Immature natural killer cell (primary cell): ENCODE measurements around the gene TSSK2. TPM values are rescaled to one million over a fixed set of nuclear protein-coding genes. Genes with fewer than 3 reads are reported as not detected.
A peak's percentile ranks its signal among the peaks of the same experiment; 100 is the strongest.

Source experiments
- DNase-seq, 3 donors: peaks; one replicate each; pipeline ENCODE4 v3.0.0; 2022; ENCODE audit warnings: mixed read lengths in 1 of 3
- H3K27ac Mint-ChIP-seq, 6 donors: one replicate each; pipeline ENCODE4 v1.8.0; 2020; ENCODE audit warnings: mixed read lengths in 6 of 6, mild to moderate bottlenecking in 5 of 6, inconsistent platforms in 4 of 6, moderate library complexity in 3 of 6
- H3K27me3 Mint-ChIP-seq, 3 donors: one replicate each; pipeline ENCODE4 v1.8.0; 2020 to 2021; ENCODE audit warnings: low read depth in 3 of 3, mild to moderate bottlenecking in 3 of 3, mixed read lengths in 3 of 3, moderate library complexity in 3 of 3, inconsistent platforms in 1 of 3
- H3K36me3 Mint-ChIP-seq, 3 donors: one replicate each; pipeline ENCODE4 v1.8.0; 2020; ENCODE audit warnings: mixed read lengths in 3 of 3, inconsistent platforms in 2 of 3, mild to moderate bottlenecking in 2 of 3
- H3K4me1 Mint-ChIP-seq, 2 donors: one replicate each; pipeline ENCODE4 v1.8.0; 2020; ENCODE audit warnings: inconsistent platforms in 2 of 2, mild to moderate bottlenecking in 2 of 2, mixed read lengths in 2 of 2, moderate library complexity in 1 of 2
- H3K4me3 Mint-ChIP-seq, 5 donors: one replicate each; pipeline ENCODE4 v1.8.0; 2020; ENCODE audit warnings: mild to moderate bottlenecking in 5 of 5, mixed read lengths in 5 of 5, inconsistent platforms in 3 of 5, moderate library complexity in 3 of 5
- H3K9me3 Mint-ChIP-seq, 6 donors: one replicate each; pipeline ENCODE4 v1.8.0; 2020; ENCODE audit warnings: mild to moderate bottlenecking in 6 of 6, mixed read lengths in 6 of 6, inconsistent platforms in 4 of 6, moderate library complexity in 3 of 6
- polyA plus RNA-seq, 3 donors: library from polyadenylated mRNA; unstranded; fragments of 300-500 nt; fragmentation: Illumina TruSeq; gene quantifications; one replicate each; pipeline ENCODE4 v1.2.3, GENCODE V29; 2021

TSSK2 gene
- polyA plus RNA-seq, 3 donors from 2014 or later: not detected

DNA sequence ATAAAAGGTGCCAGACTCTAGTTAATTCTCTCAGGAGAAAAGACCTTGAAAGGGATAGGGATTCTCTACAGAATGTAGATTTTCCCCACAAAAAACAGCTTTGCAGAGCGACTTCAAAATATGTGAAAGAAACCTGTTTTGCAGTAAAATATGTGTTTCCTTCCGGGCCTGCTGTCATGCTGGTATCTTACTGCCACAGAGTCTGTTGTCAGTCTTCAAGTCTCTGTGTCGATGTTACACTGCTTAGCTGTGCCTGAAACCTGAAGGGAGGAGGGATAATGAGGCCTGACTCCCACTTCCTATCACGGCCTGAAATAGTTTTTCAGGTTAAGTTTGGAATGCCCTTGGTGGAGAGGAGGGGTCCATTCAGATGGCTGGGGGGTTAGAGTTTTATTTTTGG is 7.2 kb upstream of the TSSK2 start:
- Mint-ChIP-seq H3K4me1 (peaks cover 31 to 34% of the 10 kb centered on the region in 2 donors), H3K9me3 (no peaks in the 10 kb centered on the region), H3K27ac (no peak overlapping the region), H3K27me3 (peaks cover 2 to 3% (median 3%) of the 10 kb centered on the region in 3 donors), H3K36me3 (no peaks in the 10 kb centered on the region), H3K4me3 (no peak overlapping the region)
- DNase-seq: no peak

- peaks cover 2 to 4% (median 3%) of the 10 kb centered on the region in 3 donors for H3K27me3 Mint-ChIP-seq
- H3K9me3 Mint-ChIP-seq: no peaks in the 10 kb centered on the region
- no peak overlapping the region for H3K27ac Mint-ChIP-seq
- H3K4me3 Mint-ChIP-seq: no peak overlapping the region
- H3K36me3 Mint-ChIP-seq: no peaks in the 10 kb centered on the region
- H3K4me1 Mint-ChIP-seq: peaks cover 26 to 30% of the 10 kb centered on the region in 2 donors
- no peak for DNase-seq
Measured at GRCh38 chr22:19124377-19124776, 6.7 kb upstream of the TSSK2 start.

- DNase-seq: no peak
- Mint-ChIP-seq H3K4me3 (no peak overlapping the region), H3K9me3 (no peaks in the 10 kb centered on the region), H3K4me1 (peaks cover 20 to 24% of the 10 kb centered on the region in 2 donors), H3K36me3 (no peaks in the 10 kb centered on the region), H3K27me3 (peaks cover 2 to 4% (median 3%) of the 10 kb centered on the region in 3 donors), H3K27ac (no peak overlapping the region)
Measured at GRCh38 chr22:19125011-19125410, 6.1 kb upstream of the TSSK2 start.

DNA sequence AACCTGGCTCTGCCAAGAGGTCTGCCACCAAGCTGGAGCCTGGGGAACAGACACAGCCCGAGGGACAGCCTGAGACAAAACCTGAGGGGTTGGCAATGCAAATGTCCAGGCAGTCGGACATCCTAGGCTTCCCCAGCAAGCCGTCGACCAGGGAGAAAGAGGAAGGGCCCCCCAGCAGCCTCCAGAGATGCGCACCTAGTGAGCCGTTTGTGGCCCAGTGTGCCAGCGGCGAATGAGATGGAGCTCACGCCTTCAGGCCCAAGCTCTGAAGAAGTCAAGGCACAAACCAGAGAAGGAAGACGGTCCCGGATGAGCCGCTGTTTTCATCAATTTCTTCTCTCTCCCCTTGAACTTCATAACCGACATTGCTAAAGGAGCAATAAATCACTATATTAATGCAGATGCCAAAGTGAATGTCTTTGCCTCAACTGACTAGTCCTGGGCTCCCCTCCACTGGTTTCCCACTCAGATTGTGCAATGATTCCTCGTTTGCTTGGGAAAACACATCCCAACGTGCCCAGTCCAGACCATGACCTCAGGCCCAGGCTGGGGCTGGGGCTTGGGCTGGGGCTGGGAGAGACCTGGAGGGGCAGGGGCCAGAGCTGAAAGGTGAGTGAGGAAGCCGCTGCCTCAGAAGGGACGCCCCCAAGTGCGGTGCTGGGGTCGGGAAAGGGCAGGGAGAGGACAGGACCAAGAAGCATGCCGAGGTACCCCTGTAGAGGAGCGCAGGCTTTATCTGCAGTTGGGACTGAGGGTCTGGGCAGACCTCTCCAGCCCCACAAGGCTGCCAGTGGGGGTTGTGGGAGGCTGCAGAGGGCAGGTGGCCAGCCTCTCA is 5.4 kb upstream of the TSSK2 start:
- Mint-ChIP-seq H3K36me3 (no peaks in the 10 kb centered on the region), H3K4me1 (peaks cover 13 to 17% of the 10 kb centered on the region in 2 donors), H3K27ac (peak overlapping the region in 1 of 6 donors; percentile 56), H3K27me3 (peaks cover 2 to 4% (median 3%) of the 10 kb centered on the region in 3 donors), H3K4me3 (no peak overlapping the region), H3K9me3 (no peaks in the 10 kb centered on the region)
- no peak for DNase-seq

DNA sequence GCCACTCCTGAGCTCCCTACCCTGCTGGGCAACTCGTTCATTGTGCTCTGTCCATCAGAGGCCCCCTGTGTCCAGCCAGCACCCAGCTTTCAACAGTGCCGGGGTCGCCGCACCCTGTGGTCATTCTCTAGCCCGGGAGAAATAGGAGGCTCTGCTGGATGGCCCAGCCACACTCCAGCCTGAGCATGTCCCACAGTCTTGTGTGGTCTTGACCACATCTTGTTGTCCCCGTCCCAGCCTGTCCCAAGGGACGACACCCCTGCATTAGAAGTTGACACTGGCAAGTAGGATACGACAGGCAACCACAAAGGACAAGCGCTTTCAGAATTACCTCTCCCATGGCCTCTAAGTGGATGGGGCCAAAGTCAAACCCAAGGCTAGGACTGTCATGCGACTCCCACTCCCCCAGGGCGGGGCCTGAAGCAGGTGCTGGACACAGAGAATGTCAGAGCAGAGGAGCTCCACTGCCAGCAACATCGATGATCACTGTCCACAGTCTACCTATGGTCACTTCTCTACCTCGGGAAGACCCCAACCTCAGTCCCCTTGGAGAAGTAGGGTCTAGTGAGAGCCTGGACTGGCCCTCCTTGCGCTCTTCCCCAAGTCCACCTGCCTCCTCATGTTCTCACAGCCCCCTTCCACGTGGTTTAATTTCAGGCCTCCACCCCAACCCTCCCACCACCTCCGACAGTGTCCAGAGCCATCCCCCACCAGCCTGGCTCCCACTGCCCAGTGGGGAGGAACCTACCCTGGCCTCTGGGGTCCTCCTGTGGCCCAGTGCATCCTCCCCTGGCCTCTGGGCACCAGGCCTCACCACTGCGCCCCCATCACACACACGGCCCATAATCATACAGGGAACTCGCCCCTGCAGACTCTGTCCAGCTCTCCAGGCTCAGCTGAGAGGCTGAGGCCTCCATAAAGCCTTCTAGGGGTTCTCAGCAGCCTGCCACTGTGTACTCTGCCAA is 4.5 kb upstream of the TSSK2 start:
- Mint-ChIP-seq H3K36me3 (no peaks in the 10 kb centered on the region), H3K4me1 (peaks cover 4 to 8% of the 10 kb centered on the region in 2 donors), H3K27ac (no peak overlapping the region), H3K9me3 (no peaks in the 10 kb centered on the region), H3K4me3 (no peak overlapping the region), H3K27me3 (peaks cover 2 to 4% (median 3%) of the 10 kb centered on the region in 3 donors)
- DNase-seq: no peak

GRCh38 chr22:19127329-19128008 is 3.6 kb upstream of the TSSK2 start:
- Mint-ChIP-seq H3K27me3 (peaks cover 2 to 4% (median 3%) of the 10 kb centered on the region in 3 donors), H3K4me3 (peak overlapping the region in 1 of 5 donors; percentile 40), H3K9me3 (no peaks in the 10 kb centered on the region), H3K36me3 (no peaks in the 10 kb centered on the region), H3K4me1 (peaks cover 4 to 7% of the 10 kb centered on the region in 2 donors), H3K27ac (no peak overlapping the region)
- no peak for DNase-seq

DNA sequence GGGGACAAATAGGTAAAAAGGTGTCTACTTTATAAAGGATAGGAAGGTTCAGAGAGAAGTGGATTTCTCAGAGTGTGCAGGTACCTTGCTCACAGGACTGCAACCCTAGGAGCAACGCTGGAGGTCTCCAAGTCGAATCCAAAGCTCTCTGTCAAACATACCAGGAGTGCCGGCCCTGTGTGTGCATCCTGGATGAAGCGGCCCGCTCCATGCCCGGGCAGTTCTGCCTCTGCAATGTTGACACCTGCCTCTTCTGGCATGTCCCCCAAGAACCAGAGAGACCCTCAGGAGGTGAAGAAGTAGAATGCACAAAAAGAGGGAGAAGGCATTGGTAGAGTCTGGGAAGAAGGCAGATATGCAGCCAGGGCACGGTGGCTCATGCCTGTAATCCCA is 3.1 kb upstream of the TSSK2 start:
- Mint-ChIP-seq H3K4me3 (no peak overlapping the region), H3K27me3 (peaks cover 2 to 3% (median 2%) of the 10 kb centered on the region in 3 donors), H3K9me3 (no peaks in the 10 kb centered on the region), H3K27ac (no peak overlapping the region), H3K36me3 (no peaks in the 10 kb centered on the region), H3K4me1 (peaks cover 0 to 4% of the 10 kb centered on the region in 2 donors)
- DNase-seq: no peak

DNA sequence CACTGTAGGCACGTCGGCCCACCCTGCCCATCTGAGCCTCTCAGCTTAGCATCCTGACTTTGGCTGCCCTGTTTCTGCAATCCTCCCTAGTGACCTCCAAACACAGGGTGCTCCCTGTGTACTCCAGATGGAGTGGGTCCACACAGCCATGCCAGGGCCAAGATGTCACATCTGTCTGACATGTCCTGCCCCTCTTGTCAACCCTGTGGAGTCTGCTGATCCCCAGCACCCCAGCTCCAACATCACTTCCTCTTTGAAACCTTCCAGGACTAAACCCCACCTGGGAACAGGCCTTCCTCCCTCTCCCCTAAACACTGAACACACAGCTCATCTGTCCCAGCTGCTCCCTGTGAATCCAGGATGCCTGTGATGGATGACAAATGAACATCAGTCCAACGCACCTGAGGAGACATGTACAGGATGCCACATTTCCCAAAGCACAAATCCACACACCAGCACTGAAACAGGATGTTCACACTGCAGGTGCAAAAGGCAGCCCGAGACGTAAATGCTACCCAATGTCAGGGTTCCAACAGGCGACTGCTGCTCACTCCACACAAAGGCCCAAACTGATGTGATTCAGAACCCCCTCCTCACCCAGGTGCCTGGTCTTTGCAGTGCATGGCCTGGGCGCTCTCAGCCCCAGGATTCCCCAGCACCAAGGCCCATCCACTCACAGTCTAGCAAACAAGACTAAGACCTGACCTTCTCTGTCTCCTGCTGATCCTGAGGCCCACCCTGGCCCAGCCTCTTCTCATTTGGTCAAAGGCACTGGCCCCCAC is 2.0 kb upstream of the TSSK2 start:
- H3K27me3 Mint-ChIP-seq: peaks cover 2% of the 10 kb centered on the region in 3 donors
- no peak overlapping the region for H3K4me3 Mint-ChIP-seq
- H3K4me1 Mint-ChIP-seq: no peaks in the 10 kb centered on the region
- no peak overlapping the region for H3K27ac Mint-ChIP-seq
- no peaks in the 10 kb centered on the region for H3K9me3 Mint-ChIP-seq
- no peak for DNase-seq
- H3K36me3 Mint-ChIP-seq: no peaks in the 10 kb centered on the region

DNA sequence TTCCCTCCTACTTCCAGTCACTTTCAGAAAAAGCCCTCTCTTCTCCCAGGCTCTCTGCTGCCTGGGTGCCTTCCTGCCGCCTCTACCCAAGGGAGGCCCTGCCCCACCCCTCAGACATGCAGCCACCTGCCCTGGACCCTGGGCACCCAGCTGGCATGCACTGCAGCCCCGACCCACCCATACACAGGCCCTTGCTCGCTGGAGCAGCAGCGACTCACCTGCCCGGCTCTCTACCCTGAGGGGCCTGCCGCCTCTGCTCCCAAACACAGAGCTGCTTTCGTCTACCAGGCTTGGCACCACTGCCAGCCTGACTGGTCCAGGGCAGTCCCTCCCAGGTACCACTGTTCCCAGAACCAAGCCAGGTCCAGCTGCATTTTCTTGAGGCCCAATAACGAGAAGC is 1.2 kb upstream of the TSSK2 start:
- H3K36me3 Mint-ChIP-seq: no peaks in the 10 kb centered on the region
- DNase-seq: no peak
- H3K27ac Mint-ChIP-seq: no peak overlapping the region
- peaks cover 2% of the 10 kb centered on the region in 3 donors for H3K27me3 Mint-ChIP-seq
- H3K4me1 Mint-ChIP-seq: no peaks in the 10 kb centered on the region
- no peaks in the 10 kb centered on the region for H3K9me3 Mint-ChIP-seq
- H3K4me3 Mint-ChIP-seq: no peak overlapping the region

DNA sequence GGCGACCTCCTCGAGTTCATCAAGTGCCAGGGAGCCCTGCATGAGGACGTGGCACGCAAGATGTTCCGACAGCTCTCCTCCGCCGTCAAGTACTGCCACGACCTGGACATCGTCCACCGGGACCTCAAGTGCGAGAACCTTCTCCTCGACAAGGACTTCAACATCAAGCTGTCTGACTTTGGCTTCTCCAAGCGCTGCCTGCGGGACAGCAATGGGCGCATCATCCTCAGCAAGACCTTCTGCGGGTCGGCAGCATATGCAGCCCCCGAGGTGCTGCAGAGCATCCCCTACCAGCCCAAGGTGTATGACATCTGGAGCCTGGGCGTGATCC is 542 bp downstream of the TSSK2 start:
- H3K36me3 Mint-ChIP-seq: peaks cover 9 to 12% (median 10%) of the 10 kb centered on the region in 3 donors
- no peak overlapping the region for H3K27ac Mint-ChIP-seq
- peaks cover 2 to 6% (median 5%) of the 10 kb centered on the region in 3 donors for H3K27me3 Mint-ChIP-seq
- no peaks in the 10 kb centered on the region for H3K9me3 Mint-ChIP-seq
- no peak overlapping the region for H3K4me3 Mint-ChIP-seq
- H3K4me1 Mint-ChIP-seq: no peaks in the 10 kb centered on the region
- no peak for DNase-seq

DNA sequence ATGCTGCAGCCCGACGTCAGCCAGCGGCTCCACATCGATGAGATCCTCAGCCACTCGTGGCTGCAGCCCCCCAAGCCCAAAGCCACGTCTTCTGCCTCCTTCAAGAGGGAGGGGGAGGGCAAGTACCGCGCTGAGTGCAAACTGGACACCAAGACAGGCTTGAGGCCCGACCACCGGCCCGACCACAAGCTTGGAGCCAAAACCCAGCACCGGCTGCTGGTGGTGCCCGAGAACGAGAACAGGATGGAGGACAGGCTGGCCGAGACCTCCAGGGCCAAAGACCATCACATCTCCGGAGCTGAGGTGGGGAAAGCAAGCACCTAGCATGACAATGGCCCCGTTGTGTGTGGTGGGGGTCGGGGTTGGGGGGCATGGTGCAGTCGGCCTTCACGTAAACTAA is 1.0 kb downstream of the TSSK2 start:
- no peak overlapping the region for H3K4me3 Mint-ChIP-seq
- H3K36me3 Mint-ChIP-seq: peaks cover 10 to 15% (median 13%) of the 10 kb centered on the region in 3 donors
- no peaks in the 10 kb centered on the region for H3K9me3 Mint-ChIP-seq
- H3K27ac Mint-ChIP-seq: no peak overlapping the region
- H3K27me3 Mint-ChIP-seq: peaks cover 2 to 8% (median 5%) of the 10 kb centered on the region in 3 donors
- no peak for DNase-seq
- H3K4me1 Mint-ChIP-seq: no peaks in the 10 kb centered on the region

- Mint-ChIP-seq H3K27ac (peak overlapping the region in 1 of 6 donors; percentile 34), H3K4me3 (no peak overlapping the region), H3K27me3 (peaks cover 0 to 8% (median 5%) of the 10 kb centered on the region in 3 donors), H3K9me3 (no peaks in the 10 kb centered on the region), H3K36me3 (peaks cover 10 to 15% (median 13%) of the 10 kb centered on the region in 3 donors), H3K4me1 (no peaks in the 10 kb centered on the region)
- no peak for DNase-seq
Measured at GRCh38 chr22:19132693-19133400, 1.7 kb downstream of the TSSK2 start.
